HCT116 (cell line): Measurements from ENCODE around the gene PDE4D. TPM values are rescaled to one million over a fixed set of nuclear protein-coding genes. Genes with fewer than 3 reads are reported as not detected.
A peak's percentile ranks its signal among the peaks of the same experiment; 100 is the strongest.

Source experiments
- ATAC-seq: fragments of 200-7000 bp; cut with Tn5 transposase; 2 replicates; pipeline ENCODE4 v1.9.1; 2020; ENCODE audit warnings: mild to moderate bottlenecking, moderate library complexity
- BruUV-seq: library from RNA; stranded (reverse); fragments of 400-500 nt; replicated peaks from 2 replicates; lab custom pipeline; 2021; lab: Mats Ljungman, UMichigan
- CTCF ChIA-PET: fragments of 300-600 bp; sonication (Branson Sonifier 250); formaldehyde crosslinking; loops from one replicate; lab custom pipeline; 2021; ENCODE audit warnings: antibody characterized with exemption; lab: Charles Lee
- POLR2A ChIA-PET: fragments of 300-600, 350-600 bp; sonication (Branson Sonifier 250); formaldehyde crosslinking; loops from one replicate; lab custom pipeline; 2021; ENCODE audit warnings: antibody characterized with exemption; lab: Charles Lee
- RAD21 ChIA-PET, 2 experiments: fragments of 300-600 bp; sonication (Branson Sonifier 250); formaldehyde crosslinking; loops; one replicate each; lab custom pipeline; 2023; ENCODE audit warnings: low total read pairs in 2 of 2; ENCODE audit not compliant: uncharacterized antibody in 2 of 2, unreplicated experiment in 2 of 2, low non-redundant PET in 1 of 2; lab: Charles Lee
- DNase-seq: peaks from one replicate; pipeline ENCODE4 v3.0.0-alpha.2; 2010; ENCODE audit warnings: low read depth, low spot score
- H2AFZ ChIP-seq: fragments of 200-600 bp; shearing (Covaris generic), sonication (generic); 2 replicates; pipeline ENCODE4 v1.6.1; 2017; ENCODE audit warnings: low read depth, mixed run types, mixed read lengths, antibody characterized with exemption, low read length; ENCODE audit not compliant: poor library complexity, severe bottlenecking
- H3K27ac ChIP-seq: 2 replicates; pipeline ENCODE4 v1.5.1; 2012; ENCODE audit warnings: low read depth, low read length
- H3K27me3 ChIP-seq: fragments of 200-600 bp; sonication (generic); 2 replicates; pipeline ENCODE4 v1.6.1; 2016; ENCODE audit warnings: mixed run types, low read length, mixed read lengths; ENCODE audit not compliant: insufficient read depth
- H3K36me3 ChIP-seq, 2 experiments: fragments of 200-500 bp in 1 of 2; fragments of 200-600 bp in 1 of 2; sonication (Bioruptor generic) in 1 of 2; sonication (generic) in 1 of 2; 2 replicates each; pipeline versions ENCODE4 v1.5.1 to v1.6.1; 2014 to 2016; ENCODE audit warnings: low read length in 2 of 2, inconsistent platforms in 1 of 2, mixed read lengths in 1 of 2, mixed run types in 1 of 2; ENCODE audit not compliant: insufficient read depth in 2 of 2, control insufficient read depth in 1 of 2
- H3K4me1 ChIP-seq, 2 experiments: fragments of 200-600 bp in 1 of 2; sonication (generic) in 1 of 2; 2 replicates each; pipeline versions ENCODE4 v1.5.1 to v1.6.1; 2012 to 2017; ENCODE audit warnings: low read length in 2 of 2, inconsistent platforms in 1 of 2, mild to moderate bottlenecking in 1 of 2, mixed read lengths in 1 of 2, mixed run types in 1 of 2, moderate library complexity in 1 of 2; ENCODE audit not compliant: insufficient read depth in 2 of 2, control insufficient read depth in 1 of 2
- H3K4me2 ChIP-seq: fragments of 200-600 bp; sonication (generic); 2 replicates; pipeline ENCODE4 v1.6.1; 2017; ENCODE audit warnings: mixed run types, low read length, mixed read lengths
- H3K4me3 ChIP-seq, 2 experiments: fragments of 200-600 bp in 1 of 2; sonication (generic) in 1 of 2; replicated peaks in 1 of 2; 2 replicates each; pipeline ENCODE4 v1.5.1; 2011 to 2016; ENCODE audit warnings: low read length in 2 of 2, control low read depth in 1 of 2, low read depth in 1 of 2, mild to moderate bottlenecking in 1 of 2, mixed read lengths in 1 of 2, mixed run types in 1 of 2
- H3K79me2 ChIP-seq: fragments of 200-600 bp; sonication (generic); 2 replicates; pipeline ENCODE4 v1.6.1; 2017; ENCODE audit warnings: mild to moderate bottlenecking, mixed run types, low read length, moderate library complexity, mixed read lengths; ENCODE audit not compliant: insufficient read depth
- H3K9ac ChIP-seq: fragments of 200-600 bp; sonication (generic); 2 replicates; pipeline ENCODE4 v1.6.1; 2016; ENCODE audit warnings: low read length, mixed read lengths
- H3K9me2 ChIP-seq: fragments of 200-600 bp; sonication (generic), shearing (Covaris generic); 2 replicates; pipeline ENCODE4 v1.6.1; 2017; ENCODE audit warnings: mixed run types, mild to moderate bottlenecking, moderate library complexity; ENCODE audit not compliant: insufficient read depth
- H3K9me3 ChIP-seq, 2 experiments: fragments of 200-500 bp in 1 of 2; fragments of 200-600 bp in 1 of 2; sonication (Bioruptor generic) in 1 of 2; sonication (generic) in 1 of 2; 2 replicates each; pipeline ENCODE4 v1.6.1; 2014 to 2017; ENCODE audit warnings: low read length in 2 of 2, mixed read lengths in 2 of 2, inconsistent platforms in 1 of 2, low read depth in 1 of 2, mild to moderate bottlenecking in 1 of 2, mixed run types in 1 of 2, moderate library complexity in 1 of 2; ENCODE audit not compliant: control insufficient read depth in 1 of 2, insufficient read depth in 1 of 2
- H4K20me1 ChIP-seq: fragments of 200-600 bp; sonication (generic), shearing (Covaris generic); 2 replicates; pipeline ENCODE4 v1.6.1; 2017; ENCODE audit warnings: mixed run types, mild to moderate bottlenecking, moderate library complexity; ENCODE audit not compliant: insufficient read depth
- ATF3 ChIP-seq: IDR thresholded peaks from 2 replicates; pipeline ENCODE4 v1.6.1; 2012
- CEBPB ChIP-seq: IDR thresholded peaks from 2 replicates; pipeline ENCODE4 v1.6.1; 2012; ENCODE audit warnings: low read depth
- EZH2phosphoT487 ChIP-seq: fragments of 200-600 bp; IDR thresholded peaks from 2 replicates; pipeline ENCODE4 v1.6.1; 2018; ENCODE audit warnings: antibody characterized with exemption, borderline replicate concordance
- POLR2A ChIP-seq: IDR thresholded peaks from 2 replicates; pipeline ENCODE4 v1.7.0; 2011; ENCODE audit warnings: borderline replicate concordance; ENCODE audit not compliant: insufficient read depth, insufficient read length; ENCODE audit errors: extremely low read depth
- RAD21 ChIP-seq: IDR thresholded peaks from 2 replicates; pipeline ENCODE4 v1.6.1; 2012; ENCODE audit warnings: low read depth, mild to moderate bottlenecking
- SP1 ChIP-seq: IDR thresholded peaks from 2 replicates; pipeline ENCODE4 v1.6.1; 2012; ENCODE audit warnings: low read depth
- TCF7L2 ChIP-seq: IDR thresholded peaks from 2 replicates; pipeline ENCODE4 v1.7.0; 2011; ENCODE audit warnings: borderline replicate concordance, inconsistent platforms; ENCODE audit not compliant: insufficient read depth, insufficient read length; ENCODE audit errors: extremely low read depth
- intact Hi-C: fragments of 100-400 bp; cut with micrococcal nuclease; formaldehyde crosslinking; loops from 2 replicates; pipeline ENCODE4 v1.10.0; 2022
- total RNA-seq: library from RNA; stranded (reverse); gene quantifications from one replicate; pipeline ENCODE4 v1.2.1, GENCODE V29; 2021; ENCODE audit not compliant: unreplicated experiment
- TF ChIP-seq, protein P1 (sequence below), 3 experiments: fragments of 200-600 bp in 1 of 3; sonication (generic) in 1 of 3; IDR thresholded peaks in 2 of 3; conservative IDR thresholded peaks in 1 of 3; 2 replicates each; pipeline ENCODE4 v1.5.1; 2012 to 2017; ENCODE audit warnings: low read depth in 2 of 3, low read length in 2 of 3, antibody characterized with exemption in 1 of 3, borderline replicate concordance in 1 of 3, control low read depth in 1 of 3, mild to moderate bottlenecking in 1 of 3, mixed read lengths in 1 of 3, mixed run types in 1 of 3, moderate library complexity in 1 of 3; ENCODE audit not compliant: insufficient read depth in 1 of 3
- TF ChIP-seq, protein P2 (sequence below): IDR thresholded peaks from 2 replicates; pipeline ENCODE4 v1.6.1; 2012; ENCODE audit warnings: low read depth

Gene PDE4D
- total RNA-seq, 1 experiment from 2014 or later, result 1.1 TPM

DNA sequence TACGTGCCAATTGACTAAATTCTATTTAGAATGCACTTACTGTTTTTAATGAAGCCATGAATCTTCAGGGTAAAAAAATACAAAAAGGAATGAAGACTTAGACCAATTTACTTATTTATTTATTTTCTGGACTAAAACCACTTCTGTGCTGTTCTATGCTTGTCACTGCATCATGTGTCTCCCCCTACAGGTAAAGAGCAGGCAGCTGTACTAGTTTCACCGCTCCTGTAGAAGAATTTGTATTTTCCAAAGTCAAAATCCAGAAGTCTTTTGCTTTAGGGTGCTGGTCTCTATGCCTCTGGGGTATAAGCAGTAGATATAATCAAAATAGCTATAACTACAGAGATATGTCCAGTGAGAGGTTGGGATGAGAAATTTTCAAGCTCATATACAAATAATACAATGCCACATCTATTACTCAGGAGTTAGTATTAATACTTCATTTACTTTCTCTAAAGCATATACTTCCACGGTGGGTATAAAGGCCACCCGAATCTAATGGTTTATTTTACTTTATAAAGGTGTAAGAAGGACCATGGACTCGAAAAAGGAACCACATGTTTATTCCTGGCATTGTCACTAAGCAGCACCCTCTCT lies 719.2 kb downstream of the PDE4D start:
- H3K4me3 ChIP-seq, result no peak overlapping the region
- TF ChIP-seq RAD21, result peak; percentile 72
- TF ChIP-seq, protein P1, sequence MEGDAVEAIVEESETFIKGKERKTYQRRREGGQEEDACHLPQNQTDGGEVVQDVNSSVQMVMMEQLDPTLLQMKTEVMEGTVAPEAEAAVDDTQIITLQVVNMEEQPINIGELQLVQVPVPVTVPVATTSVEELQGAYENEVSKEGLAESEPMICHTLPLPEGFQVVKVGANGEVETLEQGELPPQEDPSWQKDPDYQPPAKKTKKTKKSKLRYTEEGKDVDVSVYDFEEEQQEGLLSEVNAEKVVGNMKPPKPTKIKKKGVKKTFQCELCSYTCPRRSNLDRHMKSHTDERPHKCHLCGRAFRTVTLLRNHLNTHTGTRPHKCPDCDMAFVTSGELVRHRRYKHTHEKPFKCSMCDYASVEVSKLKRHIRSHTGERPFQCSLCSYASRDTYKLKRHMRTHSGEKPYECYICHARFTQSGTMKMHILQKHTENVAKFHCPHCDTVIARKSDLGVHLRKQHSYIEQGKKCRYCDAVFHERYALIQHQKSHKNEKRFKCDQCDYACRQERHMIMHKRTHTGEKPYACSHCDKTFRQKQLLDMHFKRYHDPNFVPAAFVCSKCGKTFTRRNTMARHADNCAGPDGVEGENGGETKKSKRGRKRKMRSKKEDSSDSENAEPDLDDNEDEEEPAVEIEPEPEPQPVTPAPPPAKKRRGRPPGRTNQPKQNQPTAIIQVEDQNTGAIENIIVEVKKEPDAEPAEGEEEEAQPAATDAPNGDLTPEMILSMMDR (IDR thresholded peaks at IDR 0.05 in 2 of 3, conservative IDR thresholded peaks at IDR 0.05 in 1 of 3; ENCODE audit: borderline replicate concordance in 1 of 3, insufficient read depth in 1 of 3, low read depth in 2 of 3, low read length in 2 of 3), result peak; percentile 56 to 87 (median 85); a peak in 5 of 6 replicates
- TF ChIP-seq TCF7L2, result no peak
- no TSS peak for BruUV-seq
- H2AFZ ChIP-seq, result no peak overlapping the region
- no peak overlapping the region for H3K27ac ChIP-seq
- H3K9me2 ChIP-seq, result no peaks in the 10 kb centered on the region
- RAD21 ChIA-PET, result no interaction called here
- POLR2A ChIA-PET, result no interaction called here
- H3K36me3 ChIP-seq, result no peaks in the 10 kb centered on the region
- no peak overlapping the region for H3K4me2 ChIP-seq
- intact Hi-C loops, result loop anchor here (1.0 kb wide), 2 partner anchors 140 to 283 kb away; no protein-coding TSS in a partner anchor
- no peak overlapping the region for H3K9ac ChIP-seq
- H3K27me3 ChIP-seq, result no peaks in the 10 kb centered on the region
- H3K9me3 ChIP-seq, result no peaks in the 10 kb centered on the region
- peak; percentile 84 for ATAC-seq
- CTCF ChIA-PET, result interaction anchor here (0.9 to 2.9 kb wide), 8 partner anchors 13 to 288 kb away, joined by 3 to 14 read pairs (median 4); no protein-coding TSS in a partner anchor
- no peaks in the 10 kb centered on the region for H3K4me1 ChIP-seq
- no peaks in the 10 kb centered on the region for H3K79me2 ChIP-seq
- peak; percentile 47 for DNase-seq
- H4K20me1 ChIP-seq, result no peaks in the 10 kb centered on the region; the same call in 1 of the 2 replicates

DNA sequence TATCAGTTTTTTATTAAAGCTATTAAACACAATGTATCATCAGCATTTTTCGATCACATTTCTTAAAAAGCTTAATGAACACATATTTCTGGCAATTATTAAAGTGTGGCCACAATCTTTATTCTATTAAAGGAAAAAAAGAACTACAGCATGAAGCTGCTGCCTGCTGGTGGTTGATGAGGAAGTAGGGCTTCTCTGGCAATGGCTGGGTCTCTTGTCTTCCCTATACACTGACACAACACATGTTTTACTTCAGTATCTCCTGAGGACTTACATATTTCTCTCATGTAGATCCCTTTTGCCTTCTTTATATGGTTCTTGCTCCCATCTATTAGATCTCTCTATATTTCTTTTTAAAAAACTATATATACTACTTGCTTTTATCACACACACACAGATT lies 719.9 kb downstream of the PDE4D start:
- intact Hi-C loops, result no loop called here
- Histone ChIP-seq H3K79me2 (no peaks in the 10 kb centered on the region), H3K27ac (no peak overlapping the region), H3K9me2 (no peaks in the 10 kb centered on the region), H2AFZ (no peak overlapping the region), H3K36me3 (no peaks in the 10 kb centered on the region), H3K27me3 (no peaks in the 10 kb centered on the region), H3K4me3 (no peak overlapping the region), H3K9ac (no peak overlapping the region), H3K9me3 (no peaks in the 10 kb centered on the region), H3K4me1 (no peaks in the 10 kb centered on the region), H3K4me2 (no peak overlapping the region), H4K20me1 (no peaks in the 10 kb centered on the region; the same call in 1 of the 2 replicates)
- DNase-seq (no peak), ATAC-seq (no peak)
- CTCF ChIA-PET, result interaction anchor here (0.9 to 2.9 kb wide), 9 partner anchors 9 to 332 kb away, joined by 3 to 14 read pairs (median 3); no protein-coding TSS in a partner anchor
- RAD21 ChIA-PET, result no interaction called here
- POLR2A ChIA-PET, result no interaction called here
- BruUV-seq, result no TSS peak
- TF ChIP-seq TCF7L2, result no peak
- TF ChIP-seq, protein P1 (IDR thresholded peaks at IDR 0.05 in 2 of 3, conservative IDR thresholded peaks at IDR 0.05 in 1 of 3; ENCODE audit: borderline replicate concordance in 1 of 3, insufficient read depth in 1 of 3, low read depth in 2 of 3, low read length in 2 of 3), result no peak
- TF ChIP-seq RAD21, result no peak
- TF ChIP-seq CEBPB, result no peak
- no peak for TF ChIP-seq SP1
- TF ChIP-seq POLR2A, result no peak
- no peak for TF ChIP-seq EZH2phosphoT487
- TF ChIP-seq, protein P2, sequence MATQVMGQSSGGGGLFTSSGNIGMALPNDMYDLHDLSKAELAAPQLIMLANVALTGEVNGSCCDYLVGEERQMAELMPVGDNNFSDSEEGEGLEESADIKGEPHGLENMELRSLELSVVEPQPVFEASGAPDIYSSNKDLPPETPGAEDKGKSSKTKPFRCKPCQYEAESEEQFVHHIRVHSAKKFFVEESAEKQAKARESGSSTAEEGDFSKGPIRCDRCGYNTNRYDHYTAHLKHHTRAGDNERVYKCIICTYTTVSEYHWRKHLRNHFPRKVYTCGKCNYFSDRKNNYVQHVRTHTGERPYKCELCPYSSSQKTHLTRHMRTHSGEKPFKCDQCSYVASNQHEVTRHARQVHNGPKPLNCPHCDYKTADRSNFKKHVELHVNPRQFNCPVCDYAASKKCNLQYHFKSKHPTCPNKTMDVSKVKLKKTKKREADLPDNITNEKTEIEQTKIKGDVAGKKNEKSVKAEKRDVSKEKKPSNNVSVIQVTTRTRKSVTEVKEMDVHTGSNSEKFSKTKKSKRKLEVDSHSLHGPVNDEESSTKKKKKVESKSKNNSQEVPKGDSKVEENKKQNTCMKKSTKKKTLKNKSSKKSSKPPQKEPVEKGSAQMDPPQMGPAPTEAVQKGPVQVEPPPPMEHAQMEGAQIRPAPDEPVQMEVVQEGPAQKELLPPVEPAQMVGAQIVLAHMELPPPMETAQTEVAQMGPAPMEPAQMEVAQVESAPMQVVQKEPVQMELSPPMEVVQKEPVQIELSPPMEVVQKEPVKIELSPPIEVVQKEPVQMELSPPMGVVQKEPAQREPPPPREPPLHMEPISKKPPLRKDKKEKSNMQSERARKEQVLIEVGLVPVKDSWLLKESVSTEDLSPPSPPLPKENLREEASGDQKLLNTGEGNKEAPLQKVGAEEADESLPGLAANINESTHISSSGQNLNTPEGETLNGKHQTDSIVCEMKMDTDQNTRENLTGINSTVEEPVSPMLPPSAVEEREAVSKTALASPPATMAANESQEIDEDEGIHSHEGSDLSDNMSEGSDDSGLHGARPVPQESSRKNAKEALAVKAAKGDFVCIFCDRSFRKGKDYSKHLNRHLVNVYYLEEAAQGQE, result no peak
- no peak for TF ChIP-seq ATF3
